ENCODE results near the gene LMLN. TPM values are rescaled to one million over a fixed set of nuclear protein-coding genes. Genes with fewer than 3 reads are reported as not detected.
A peak's percentile ranks its signal among the peaks of the same experiment; 100 is the strongest.

Gene LMLN
- polyA plus RNA-seq, 2 of the 4 experiments (the other 2 are of a cell fraction) = 2.4 to 5.6 TPM

DNA sequence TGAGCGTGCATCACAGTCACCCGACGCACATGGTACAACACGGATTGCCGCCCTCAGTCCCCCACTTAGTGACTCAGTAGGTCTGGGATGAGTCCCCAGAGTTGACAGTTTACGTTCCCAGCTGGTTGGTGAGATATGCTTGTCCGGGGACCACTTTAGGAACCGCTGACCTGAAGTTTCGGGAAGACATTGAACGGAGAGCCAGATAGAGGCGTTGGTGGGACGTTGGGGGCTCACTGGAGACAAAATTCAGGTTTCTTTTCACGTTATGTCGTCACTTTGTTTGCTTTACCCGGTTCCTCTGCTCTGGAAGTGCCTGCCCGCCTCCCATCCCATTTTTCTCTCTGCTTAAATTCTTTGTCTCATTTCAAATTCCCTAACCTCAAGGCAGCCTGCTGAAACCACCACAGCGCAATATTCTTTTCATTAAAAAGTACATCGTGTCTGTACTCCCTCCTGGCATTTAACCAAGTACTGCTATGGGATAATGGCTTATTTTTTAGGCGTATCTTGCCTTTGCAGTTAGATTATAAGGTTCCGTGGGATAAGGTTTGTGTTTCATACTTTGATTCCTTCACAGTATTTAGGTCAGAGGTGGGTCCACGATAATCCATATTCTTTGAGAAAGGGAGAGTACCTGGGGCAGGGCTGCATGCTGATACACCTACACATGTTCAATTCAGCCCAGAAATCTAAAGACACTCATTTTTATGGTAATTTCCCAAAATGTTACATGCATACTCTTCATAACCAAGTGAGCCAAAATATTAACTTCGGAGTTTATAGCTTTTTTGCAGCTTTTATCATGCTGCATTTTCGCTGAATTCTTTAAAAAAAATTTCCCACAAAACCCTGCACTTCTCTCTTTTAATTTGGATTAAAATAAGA is 921 bp downstream of the LMLN start:
- FAIRE-seq (no peak), DNase-seq (ENCODE audit: low read depth in 1 of 2, low spot score in 1 of 2) (no peak), ATAC-seq (no peak)
- no peaks in the 10 kb centered on the region for H3K9me3 ChIP-seq
- POLR2A ChIA-PET = no interaction called here
- H3K4me3 ChIP-seq = peak overlapping the region; percentile 75
- peaks cover 10% of the 10 kb centered on the region; the same call in 2 of the 3 replicates for H3K4me1 ChIP-seq
- H3K27ac ChIP-seq = peak overlapping the region; percentile 81 to 89; a peak in 5 of 6 replicates
- no peak for TF ChIP-seq ESRRA (IDR thresholded peaks at IDR 0.05; ENCODE audit: borderline replicate concordance, low read length)
- TF ChIP-seq HOXB5 (CRISPR knock-in tag; IDR thresholded peaks at IDR 0.05) = no peak
- TF ChIP-seq FOXS1 (CRISPR knock-in tag; IDR thresholded peaks at IDR 0.05) = no peak
- no peak for TF ChIP-seq CBX2 (IDR thresholded peaks at IDR 0.05; ENCODE audit: borderline replicate concordance, low read depth)
- TF ChIP-seq JUNB (IDR thresholded peaks at IDR 0.05) = no peak
- no peak for TF ChIP-seq EHMT2 (IDR thresholded peaks at IDR 0.05; ENCODE audit: low read depth)
- TF ChIP-seq HEYL (CRISPR knock-in tag; IDR thresholded peaks at IDR 0.05) = no peak
- TF ChIP-seq, protein P1, sequence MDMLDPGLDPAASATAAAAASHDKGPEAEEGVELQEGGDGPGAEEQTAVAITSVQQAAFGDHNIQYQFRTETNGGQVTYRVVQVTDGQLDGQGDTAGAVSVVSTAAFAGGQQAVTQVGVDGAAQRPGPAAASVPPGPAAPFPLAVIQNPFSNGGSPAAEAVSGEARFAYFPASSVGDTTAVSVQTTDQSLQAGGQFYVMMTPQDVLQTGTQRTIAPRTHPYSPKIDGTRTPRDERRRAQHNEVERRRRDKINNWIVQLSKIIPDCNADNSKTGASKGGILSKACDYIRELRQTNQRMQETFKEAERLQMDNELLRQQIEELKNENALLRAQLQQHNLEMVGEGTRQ (IDR thresholded peaks at IDR 0.05) = no peak
- TF ChIP-seq RAD21 (conservative IDR thresholded peaks at IDR 0.05 in 1 of 2, IDR thresholded peaks at IDR 0.05 in 1 of 2) = no peak
- no peak for TF ChIP-seq KDM5A (IDR thresholded peaks at IDR 0.05)
- H3K4me2 ChIP-seq = peak overlapping the region; percentile 97
- CTCF ChIA-PET = interaction anchor here (1.1 kb wide), 1 partner anchor 9 kb away, joined by 3 read pairs; no protein-coding TSS in a partner anchor
- WGBS (ENCODE audit: missing lambda C conversion rate) = 31% methylated on average over 20 of the region's 23 CpGs

DNA sequence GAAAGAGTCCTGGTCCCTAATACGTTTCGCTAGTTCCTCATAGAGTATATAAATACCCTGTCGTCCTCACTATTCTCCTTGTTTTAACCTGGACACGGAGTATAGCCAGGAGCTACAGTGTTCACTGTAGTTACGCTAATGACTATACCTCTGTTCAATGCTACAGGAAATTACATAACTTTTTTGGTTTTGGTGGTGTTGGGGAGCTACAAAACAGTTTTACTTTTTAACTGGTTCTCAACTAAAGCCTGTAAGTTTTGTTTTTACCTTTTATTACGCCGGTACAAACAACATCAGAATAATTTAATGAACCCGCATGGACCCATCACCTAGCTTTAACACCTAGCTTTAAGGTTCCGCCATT is 1.5 kb downstream of the LMLN start:
- H3K4me3 ChIP-seq = no peak overlapping the region
- TF ChIP-seq JUNB (IDR thresholded peaks at IDR 0.05) (no peak), CHD4 (IDR thresholded peaks at IDR 0.05; ENCODE audit: borderline replicate concordance) (no peak), POLR2AphosphoS2 (conservative IDR thresholded peaks at IDR 0.05; ENCODE audit: low read length) (no peak), HDAC2 (IDR thresholded peaks at IDR 0.05) (no peak)
- TF ChIP-seq, protein P2, sequence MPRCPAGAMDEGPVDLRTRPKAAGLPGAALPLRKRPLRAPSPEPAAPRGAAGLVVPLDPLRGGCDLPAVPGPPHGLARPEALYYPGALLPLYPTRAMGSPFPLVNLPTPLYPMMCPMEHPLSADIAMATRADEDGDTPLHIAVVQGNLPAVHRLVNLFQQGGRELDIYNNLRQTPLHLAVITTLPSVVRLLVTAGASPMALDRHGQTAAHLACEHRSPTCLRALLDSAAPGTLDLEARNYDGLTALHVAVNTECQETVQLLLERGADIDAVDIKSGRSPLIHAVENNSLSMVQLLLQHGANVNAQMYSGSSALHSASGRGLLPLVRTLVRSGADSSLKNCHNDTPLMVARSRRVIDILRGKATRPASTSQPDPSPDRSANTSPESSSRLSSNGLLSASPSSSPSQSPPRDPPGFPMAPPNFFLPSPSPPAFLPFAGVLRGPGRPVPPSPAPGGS (IDR thresholded peaks at IDR 0.05) = no peak
- TF ChIP-seq, protein P3, sequence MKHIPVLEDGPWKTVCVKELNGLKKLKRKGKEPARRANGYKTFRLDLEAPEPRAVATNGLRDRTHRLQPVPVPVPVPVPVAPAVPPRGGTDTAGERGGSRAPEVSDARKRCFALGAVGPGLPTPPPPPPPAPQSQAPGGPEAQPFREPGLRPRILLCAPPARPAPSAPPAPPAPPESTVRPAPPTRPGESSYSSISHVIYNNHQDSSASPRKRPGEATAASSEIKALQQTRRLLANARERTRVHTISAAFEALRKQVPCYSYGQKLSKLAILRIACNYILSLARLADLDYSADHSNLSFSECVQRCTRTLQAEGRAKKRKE (CRISPR knock-in tag; IDR thresholded peaks at IDR 0.05; ENCODE audit: low read depth) = no peak
- TF ChIP-seq, protein P4, sequence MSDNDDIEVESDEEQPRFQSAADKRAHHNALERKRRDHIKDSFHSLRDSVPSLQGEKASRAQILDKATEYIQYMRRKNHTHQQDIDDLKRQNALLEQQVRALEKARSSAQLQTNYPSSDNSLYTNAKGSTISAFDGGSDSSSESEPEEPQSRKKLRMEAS (IDR thresholded peaks at IDR 0.05) = no peak
- no peak for ATAC-seq

DNA sequence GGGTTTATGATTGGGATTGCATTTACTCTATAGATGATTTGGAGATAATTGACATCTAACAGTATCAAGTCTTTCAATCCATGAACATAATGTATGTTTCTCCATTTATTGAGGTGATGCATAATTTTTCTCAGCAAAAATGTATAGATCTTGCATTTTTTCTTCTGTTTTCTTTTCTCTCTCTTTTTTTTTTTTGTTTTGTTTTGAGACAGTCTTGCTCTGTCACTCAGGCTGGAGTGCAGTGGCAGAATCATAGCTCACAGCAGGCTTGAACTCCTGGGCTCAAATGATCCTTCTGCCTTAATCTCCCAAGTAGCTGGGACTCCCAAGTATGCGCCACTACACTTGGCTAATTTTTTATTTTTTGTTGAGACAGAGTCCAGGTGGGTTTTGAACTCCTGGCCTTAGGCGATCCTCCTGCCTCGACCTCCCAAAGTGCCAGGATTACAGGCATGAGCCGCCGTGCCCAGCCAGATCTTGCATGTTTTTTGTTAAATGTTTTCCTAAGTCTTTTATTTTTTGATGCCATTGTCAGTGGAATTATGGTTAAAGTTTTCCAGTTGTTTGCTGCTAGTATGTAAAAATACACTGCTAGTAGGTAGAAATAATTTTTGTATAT is 3.1 kb downstream of the LMLN start:
- FAIRE-seq = no peak
- H3K4me2 ChIP-seq = no peak overlapping the region
- ATAC-seq = no peak
- H3K4me1 ChIP-seq = peaks cover 10% of the 10 kb centered on the region; the same call in 2 of the 3 replicates
- CTCF ChIA-PET = no interaction called here
- POLR2A ChIA-PET = no interaction called here
- H3K4me3 ChIP-seq = no peak overlapping the region
- no peak for DNase-seq (ENCODE audit: low read depth in 1 of 2, low spot score in 1 of 2)
- H3K9me3 ChIP-seq = no peaks in the 10 kb centered on the region
- WGBS (ENCODE audit: missing lambda C conversion rate) = 89% methylated on average over 5 of the region's 5 CpGs
- no peak overlapping the region for H3K27ac ChIP-seq
- no peak for TF ChIP-seq CHD2 (IDR thresholded peaks at IDR 0.05; ENCODE audit: low read length, partially characterized antibody)
- no peak for TF ChIP-seq JUNB (IDR thresholded peaks at IDR 0.05)
- TF ChIP-seq SREBF2 (IDR thresholded peaks at IDR 0.05) = no peak
- no peak for TF ChIP-seq HOXB5 (CRISPR knock-in tag; IDR thresholded peaks at IDR 0.05)
- TF ChIP-seq, protein P1 (IDR thresholded peaks at IDR 0.05) = no peak
- TF ChIP-seq, protein P5, sequence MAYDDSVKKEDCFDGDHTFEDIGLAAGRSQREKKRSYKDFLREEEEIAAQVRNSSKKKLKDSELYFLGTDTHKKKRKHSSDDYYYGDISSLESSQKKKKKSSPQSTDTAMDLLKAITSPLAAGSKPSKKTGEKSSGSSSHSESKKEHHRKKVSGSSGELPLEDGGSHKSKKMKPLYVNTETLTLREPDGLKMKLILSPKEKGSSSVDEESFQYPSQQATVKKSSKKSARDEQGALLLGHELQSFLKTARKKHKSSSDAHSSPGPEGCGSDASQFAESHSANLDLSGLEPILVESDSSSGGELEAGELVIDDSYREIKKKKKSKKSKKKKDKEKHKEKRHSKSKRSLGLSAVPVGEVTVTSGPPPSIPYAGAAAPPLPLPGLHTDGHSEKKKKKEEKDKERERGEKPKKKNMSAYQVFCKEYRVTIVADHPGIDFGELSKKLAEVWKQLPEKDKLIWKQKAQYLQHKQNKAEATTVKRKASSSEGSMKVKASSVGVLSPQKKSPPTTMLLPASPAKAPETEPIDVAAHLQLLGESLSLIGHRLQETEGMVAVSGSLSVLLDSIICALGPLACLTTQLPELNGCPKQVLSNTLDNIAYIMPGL (CRISPR knock-in tag; IDR thresholded peaks at IDR 0.05; ENCODE audit: borderline replicate concordance) = no peak
- no peak for TF ChIP-seq FOSL2 (IDR thresholded peaks at IDR 0.05)
- TF ChIP-seq FOSL2 (CRISPR knock-in tag; IDR thresholded peaks at IDR 0.05) = no peak
- no peak for TF ChIP-seq ZC3H11A (IDR thresholded peaks at IDR 0.05)
- TF ChIP-seq, protein P6, sequence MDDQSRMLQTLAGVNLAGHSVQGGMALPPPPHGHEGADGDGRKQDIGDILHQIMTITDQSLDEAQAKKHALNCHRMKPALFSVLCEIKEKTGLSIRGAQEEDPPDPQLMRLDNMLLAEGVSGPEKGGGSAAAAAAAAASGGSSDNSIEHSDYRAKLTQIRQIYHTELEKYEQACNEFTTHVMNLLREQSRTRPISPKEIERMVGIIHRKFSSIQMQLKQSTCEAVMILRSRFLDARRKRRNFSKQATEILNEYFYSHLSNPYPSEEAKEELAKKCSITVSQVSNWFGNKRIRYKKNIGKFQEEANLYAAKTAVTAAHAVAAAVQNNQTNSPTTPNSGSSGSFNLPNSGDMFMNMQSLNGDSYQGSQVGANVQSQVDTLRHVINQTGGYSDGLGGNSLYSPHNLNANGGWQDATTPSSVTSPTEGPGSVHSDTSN (IDR thresholded peaks at IDR 0.05) = no peak
- no peak for TF ChIP-seq HEYL (CRISPR knock-in tag; IDR thresholded peaks at IDR 0.05)

More for the DNA sequence above, 1.5 kb downstream of the LMLN start:
- no peak overlapping the region; the same call in 2 of the 3 replicates for H3K4me2 ChIP-seq
- ChIA-PET POLR2A (no interaction called here), CTCF (interaction anchor here (1.1 kb wide), 1 partner anchor 9 kb away, joined by 3 read pairs; no protein-coding TSS in a partner anchor)
- FAIRE-seq = no peak
- H3K4me1 ChIP-seq = peaks cover 10% of the 10 kb centered on the region; the same call in 2 of the 3 replicates
- H3K27ac ChIP-seq = no peak overlapping the region
- DNase-seq (ENCODE audit: low read depth in 1 of 2, low spot score in 1 of 2) = no peak
- H3K9me3 ChIP-seq = no peaks in the 10 kb centered on the region
- WGBS (ENCODE audit: missing lambda C conversion rate) = 89% methylated on average over 9 of the region's 9 CpGs

All from A549 (cell line).